GM23338 (cell line): ENCODE results near the gene KCNH5. TPM values are rescaled to one million over a fixed set of nuclear protein-coding genes. Genes with fewer than 3 reads are reported as not detected.

Source experiments
- ATAC-seq: fragments of 200-7000 bp; cut with Tn5 transposase; 3 replicates; pipeline ENCODE4 v1.9.1; 2020
- DNase-seq: peaks from one replicate; pipeline ENCODE4 v3.0.0-alpha.2; 2015; ENCODE audit warnings: low spot score
- H2AFZ ChIP-seq: fragments of 200-600 bp; sonication (generic); 2 replicates; pipeline ENCODE4 v1.8.0; 2016; ENCODE audit warnings: antibody characterized with exemption, mild to moderate bottlenecking, moderate library complexity
- H3F3A ChIP-seq: fragments of 200-600 bp; sonication (generic); replicated peaks from 2 replicates; pipeline ENCODE4 v1.8.0; 2017; ENCODE audit warnings: antibody characterized with exemption, mixed run types, low read depth
- H3K27ac ChIP-seq: fragments of 200-600 bp; sonication (generic); 2 replicates; pipeline ENCODE4 v1.6.1; 2016; ENCODE audit warnings: low read depth
- H3K27me3 ChIP-seq: fragments of 200-600 bp; sonication (generic); 2 replicates; pipeline ENCODE4 v1.8.0; 2016; ENCODE audit warnings: mild to moderate bottlenecking, mixed run types, moderate library complexity; ENCODE audit not compliant: insufficient read depth
- H3K36me3 ChIP-seq: fragments of 200-600 bp; sonication (generic); 2 replicates; pipeline ENCODE4 v1.8.0; 2016; ENCODE audit warnings: mild to moderate bottlenecking; ENCODE audit not compliant: insufficient read depth
- H3K4me1 ChIP-seq: fragments of 200-600 bp; sonication (generic); 2 replicates; pipeline ENCODE4 v1.8.0; 2016; ENCODE audit warnings: mild to moderate bottlenecking, moderate library complexity; ENCODE audit not compliant: insufficient read depth
- H3K4me2 ChIP-seq: fragments of 200-600 bp; sonication (generic); 2 replicates; pipeline ENCODE4 v1.7.1; 2017; ENCODE audit warnings: mixed run types
- H3K4me3 ChIP-seq: fragments of 200-600 bp; sonication (generic); 2 replicates; pipeline ENCODE4 v1.6.1; 2016; ENCODE audit warnings: mixed run types
- H3K79me2 ChIP-seq: fragments of 200-600 bp; sonication (generic); replicated peaks from 2 replicates; pipeline ENCODE4 v1.8.0; 2017; ENCODE audit warnings: mild to moderate bottlenecking; ENCODE audit not compliant: insufficient read depth
- H3K9me2 ChIP-seq: fragments of 200-600 bp; sonication (generic); 2 replicates; pipeline ENCODE4 v1.8.0; 2017; ENCODE audit not compliant: insufficient read depth
- H4K20me1 ChIP-seq: fragments of 200-600 bp; sonication (generic); replicated peaks from 2 replicates; pipeline ENCODE4 v1.8.0; 2017; ENCODE audit warnings: mild to moderate bottlenecking; ENCODE audit not compliant: insufficient read depth
- H3K27ac Mint-ChIP-seq: 2 replicates; pipeline ENCODE4 v1.8.0; 2020; ENCODE audit warnings: inconsistent platforms, mild to moderate bottlenecking, moderate library complexity, mixed read lengths
- H3K27me3 Mint-ChIP-seq: 3 replicates; pipeline ENCODE4 v1.8.0; 2022; ENCODE audit warnings: low read depth, mild to moderate bottlenecking, moderate library complexity, mixed read lengths, inconsistent platforms; ENCODE audit not compliant: insufficient read depth, poor library complexity
- H3K36me3 Mint-ChIP-seq: 3 replicates; pipeline ENCODE4 v1.8.0; 2021; ENCODE audit warnings: low read depth, mild to moderate bottlenecking, inconsistent platforms, moderate library complexity, mixed read lengths
- H3K4me1 Mint-ChIP-seq: 3 replicates; pipeline ENCODE4 v1.8.0; 2020; ENCODE audit warnings: mild to moderate bottlenecking, inconsistent platforms, mixed read lengths
- H3K4me3 Mint-ChIP-seq: 3 replicates; pipeline ENCODE4 v1.8.0; 2021; ENCODE audit warnings: moderate library complexity, mild to moderate bottlenecking, inconsistent platforms, mixed read lengths
- H3K9me3 Mint-ChIP-seq: 3 replicates; pipeline ENCODE4 v1.8.0; 2020; ENCODE audit warnings: moderate library complexity, mild to moderate bottlenecking, inconsistent platforms, mixed read lengths
- CREB1 ChIP-seq: fragments of 250-450 bp; sonication (Bioruptor Pico); IDR thresholded peaks from 2 replicates; pipeline ENCODE4 v1.5.0; 2020; ENCODE audit warnings: low read depth, mild to moderate bottlenecking, moderate library complexity
- EZH2 ChIP-seq: fragments of 200-600 bp; sonication (generic); IDR thresholded peaks from one replicate; pipeline ENCODE4 v1.8.0; 2017; ENCODE audit warnings: antibody characterized with exemption, mild to moderate bottlenecking, low read depth; ENCODE audit not compliant: unreplicated experiment
- EZH2phosphoT487 ChIP-seq: fragments of 200-600 bp; sonication (generic); IDR thresholded peaks from one replicate; pipeline ENCODE4 v1.8.1; 2018; ENCODE audit warnings: antibody characterized with exemption; ENCODE audit not compliant: unreplicated experiment
- JUNB ChIP-seq: IDR thresholded peaks from one replicate; pipeline ENCODE4 v1.6.1; 2016; ENCODE audit warnings: antibody characterized with exemption; ENCODE audit not compliant: unreplicated experiment
- NANOG ChIP-seq: IDR thresholded peaks from 2 replicates; pipeline ENCODE4 v1.6.1; 2016; ENCODE audit warnings: antibody characterized with exemption, borderline replicate concordance
- POLR2AphosphoS5 ChIP-seq: IDR thresholded peaks from 2 replicates; pipeline ENCODE4 v1.6.1; 2016; ENCODE audit warnings: antibody characterized with exemption, low read depth
- ZNF114 ChIP-seq: fragments of 250-450 bp; sonication (Bioruptor Pico); IDR thresholded peaks from 2 replicates; pipeline ENCODE4 v1.5.0; 2020; ENCODE audit warnings: mild to moderate bottlenecking, moderate library complexity
- ZNF331 ChIP-seq: fragments of 250-450 bp; sonication (Bioruptor Pico); IDR thresholded peaks from 2 replicates; pipeline ENCODE4 v1.5.0; 2020; ENCODE audit warnings: low read depth, mild to moderate bottlenecking, moderate library complexity
- polyA plus RNA-seq: library from polyadenylated mRNA; unstranded; fragments of >200 nt; fragmentation: Nextera tagmentation; extraction: Ambion mirVana; gene quantifications from 2 replicates; pipeline ENCODE4 v1.2.1, GENCODE V29; 2016
- total RNA-seq: library from RNA; depleted of rRNA; stranded (reverse); fragments of >200 nt; shearing (Covaris generic); gene quantifications from 2 replicates; pipeline ENCODE4 v1.2.3, GENCODE V29; 2014
- TF ChIP-seq, protein P1 (sequence below): IDR thresholded peaks from 2 replicates; pipeline ENCODE4 v1.6.1; 2016; ENCODE audit warnings: antibody characterized with exemption
- TF ChIP-seq, protein P2 (sequence below): IDR thresholded peaks from one replicate; pipeline ENCODE4 v1.6.1; 2018; ENCODE audit warnings: antibody characterized with exemption; ENCODE audit not compliant: unreplicated experiment
- TF ChIP-seq, protein P3 (sequence below), 2 experiments: fragments of 200-600 bp in 1 of 2; sonication (generic) in 1 of 2; conservative IDR thresholded peaks; 2 replicates each; pipeline versions ENCODE4 v1.5.1 to v1.6.1; 2016 to 2017; ENCODE audit warnings: antibody characterized with exemption in 2 of 2, low read depth in 2 of 2, mild to moderate bottlenecking in 2 of 2, moderate library complexity in 1 of 2
- TF ChIP-seq, protein P4 (sequence below): fragments of 250-450 bp; sonication (Bioruptor Pico); IDR thresholded peaks from 2 replicates; pipeline ENCODE4 v1.5.0; 2020; ENCODE audit warnings: mild to moderate bottlenecking, moderate library complexity

The KCNH5 gene
- total and polyA plus RNA-seq, 2 experiments from 2014 or later, result 0.71 to 0.83 TPM

DNA sequence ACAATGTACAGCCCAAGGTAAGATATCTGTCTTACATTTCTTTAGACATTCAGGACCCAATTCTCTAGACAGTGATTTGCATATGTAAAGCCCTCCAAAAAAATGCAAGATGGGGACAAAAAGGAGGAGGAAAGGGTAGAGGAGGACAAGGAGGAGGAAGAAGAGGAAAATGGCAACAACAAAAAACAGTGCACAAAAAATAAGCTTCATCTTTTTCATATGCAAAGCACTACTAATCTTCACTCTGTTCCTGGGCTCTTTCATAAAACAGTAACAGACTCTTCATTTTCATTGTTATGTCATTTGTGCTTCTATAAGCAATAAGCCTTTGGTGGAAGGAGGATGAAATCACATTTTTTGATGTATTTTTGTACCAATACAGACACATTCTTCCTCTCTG, 61.4 kb downstream of the KCNH5 start:
- Histone ChIP-seq H3K4me2 (no peak overlapping the region), H3K27ac (no peak overlapping the region), H3K36me3 (no peaks in the 10 kb centered on the region), H3K9me2 (peaks cover 6% of the 10 kb centered on the region; the same call in 1 of the 2 replicates), H3K4me1 (peaks cover 7% of the 10 kb centered on the region), H2AFZ (no peak overlapping the region), H3F3A (no peaks in the 10 kb centered on the region), H3K27me3 (no peaks in the 10 kb centered on the region), H3K4me3 (no peak overlapping the region), H4K20me1 (no peaks in the 10 kb centered on the region), H3K79me2 (no peaks in the 10 kb centered on the region)
- peaks cover 17% of the 10 kb centered on the region; the same call in 2 of the 3 replicates for H3K4me1 Mint-ChIP-seq
- H3K9me3 Mint-ChIP-seq, result no peaks in the 10 kb centered on the region
- H3K4me3 Mint-ChIP-seq, result no peak overlapping the region
- H3K27me3 Mint-ChIP-seq, result no peaks in the 10 kb centered on the region
- peaks cover 5% of the 10 kb centered on the region; the same call in 1 of the 3 replicates for H3K36me3 Mint-ChIP-seq
- ATAC-seq (no peak), DNase-seq (no peak)
- TF ChIP-seq, protein P1, sequence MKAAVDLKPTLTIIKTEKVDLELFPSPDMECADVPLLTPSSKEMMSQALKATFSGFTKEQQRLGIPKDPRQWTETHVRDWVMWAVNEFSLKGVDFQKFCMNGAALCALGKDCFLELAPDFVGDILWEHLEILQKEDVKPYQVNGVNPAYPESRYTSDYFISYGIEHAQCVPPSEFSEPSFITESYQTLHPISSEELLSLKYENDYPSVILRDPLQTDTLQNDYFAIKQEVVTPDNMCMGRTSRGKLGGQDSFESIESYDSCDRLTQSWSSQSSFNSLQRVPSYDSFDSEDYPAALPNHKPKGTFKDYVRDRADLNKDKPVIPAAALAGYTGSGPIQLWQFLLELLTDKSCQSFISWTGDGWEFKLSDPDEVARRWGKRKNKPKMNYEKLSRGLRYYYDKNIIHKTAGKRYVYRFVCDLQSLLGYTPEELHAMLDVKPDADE, result no peak
- TF ChIP-seq ZNF114 (CRISPR knock-in tag) (no peak), CREB1 (CRISPR knock-in tag) (no peak), NANOG (no peak), ZNF331 (no peak), EZH2 (no peak), JUNB (no peak), POLR2AphosphoS5 (no peak), EZH2phosphoT487 (no peak)
- TF ChIP-seq, protein P2, sequence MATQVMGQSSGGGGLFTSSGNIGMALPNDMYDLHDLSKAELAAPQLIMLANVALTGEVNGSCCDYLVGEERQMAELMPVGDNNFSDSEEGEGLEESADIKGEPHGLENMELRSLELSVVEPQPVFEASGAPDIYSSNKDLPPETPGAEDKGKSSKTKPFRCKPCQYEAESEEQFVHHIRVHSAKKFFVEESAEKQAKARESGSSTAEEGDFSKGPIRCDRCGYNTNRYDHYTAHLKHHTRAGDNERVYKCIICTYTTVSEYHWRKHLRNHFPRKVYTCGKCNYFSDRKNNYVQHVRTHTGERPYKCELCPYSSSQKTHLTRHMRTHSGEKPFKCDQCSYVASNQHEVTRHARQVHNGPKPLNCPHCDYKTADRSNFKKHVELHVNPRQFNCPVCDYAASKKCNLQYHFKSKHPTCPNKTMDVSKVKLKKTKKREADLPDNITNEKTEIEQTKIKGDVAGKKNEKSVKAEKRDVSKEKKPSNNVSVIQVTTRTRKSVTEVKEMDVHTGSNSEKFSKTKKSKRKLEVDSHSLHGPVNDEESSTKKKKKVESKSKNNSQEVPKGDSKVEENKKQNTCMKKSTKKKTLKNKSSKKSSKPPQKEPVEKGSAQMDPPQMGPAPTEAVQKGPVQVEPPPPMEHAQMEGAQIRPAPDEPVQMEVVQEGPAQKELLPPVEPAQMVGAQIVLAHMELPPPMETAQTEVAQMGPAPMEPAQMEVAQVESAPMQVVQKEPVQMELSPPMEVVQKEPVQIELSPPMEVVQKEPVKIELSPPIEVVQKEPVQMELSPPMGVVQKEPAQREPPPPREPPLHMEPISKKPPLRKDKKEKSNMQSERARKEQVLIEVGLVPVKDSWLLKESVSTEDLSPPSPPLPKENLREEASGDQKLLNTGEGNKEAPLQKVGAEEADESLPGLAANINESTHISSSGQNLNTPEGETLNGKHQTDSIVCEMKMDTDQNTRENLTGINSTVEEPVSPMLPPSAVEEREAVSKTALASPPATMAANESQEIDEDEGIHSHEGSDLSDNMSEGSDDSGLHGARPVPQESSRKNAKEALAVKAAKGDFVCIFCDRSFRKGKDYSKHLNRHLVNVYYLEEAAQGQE, result no peak
- TF ChIP-seq, protein P3, sequence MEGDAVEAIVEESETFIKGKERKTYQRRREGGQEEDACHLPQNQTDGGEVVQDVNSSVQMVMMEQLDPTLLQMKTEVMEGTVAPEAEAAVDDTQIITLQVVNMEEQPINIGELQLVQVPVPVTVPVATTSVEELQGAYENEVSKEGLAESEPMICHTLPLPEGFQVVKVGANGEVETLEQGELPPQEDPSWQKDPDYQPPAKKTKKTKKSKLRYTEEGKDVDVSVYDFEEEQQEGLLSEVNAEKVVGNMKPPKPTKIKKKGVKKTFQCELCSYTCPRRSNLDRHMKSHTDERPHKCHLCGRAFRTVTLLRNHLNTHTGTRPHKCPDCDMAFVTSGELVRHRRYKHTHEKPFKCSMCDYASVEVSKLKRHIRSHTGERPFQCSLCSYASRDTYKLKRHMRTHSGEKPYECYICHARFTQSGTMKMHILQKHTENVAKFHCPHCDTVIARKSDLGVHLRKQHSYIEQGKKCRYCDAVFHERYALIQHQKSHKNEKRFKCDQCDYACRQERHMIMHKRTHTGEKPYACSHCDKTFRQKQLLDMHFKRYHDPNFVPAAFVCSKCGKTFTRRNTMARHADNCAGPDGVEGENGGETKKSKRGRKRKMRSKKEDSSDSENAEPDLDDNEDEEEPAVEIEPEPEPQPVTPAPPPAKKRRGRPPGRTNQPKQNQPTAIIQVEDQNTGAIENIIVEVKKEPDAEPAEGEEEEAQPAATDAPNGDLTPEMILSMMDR (conservative IDR thresholded peaks at IDR 0.05; ENCODE audit: low read depth in 2 of 2), result no peak
- TF ChIP-seq, protein P4, sequence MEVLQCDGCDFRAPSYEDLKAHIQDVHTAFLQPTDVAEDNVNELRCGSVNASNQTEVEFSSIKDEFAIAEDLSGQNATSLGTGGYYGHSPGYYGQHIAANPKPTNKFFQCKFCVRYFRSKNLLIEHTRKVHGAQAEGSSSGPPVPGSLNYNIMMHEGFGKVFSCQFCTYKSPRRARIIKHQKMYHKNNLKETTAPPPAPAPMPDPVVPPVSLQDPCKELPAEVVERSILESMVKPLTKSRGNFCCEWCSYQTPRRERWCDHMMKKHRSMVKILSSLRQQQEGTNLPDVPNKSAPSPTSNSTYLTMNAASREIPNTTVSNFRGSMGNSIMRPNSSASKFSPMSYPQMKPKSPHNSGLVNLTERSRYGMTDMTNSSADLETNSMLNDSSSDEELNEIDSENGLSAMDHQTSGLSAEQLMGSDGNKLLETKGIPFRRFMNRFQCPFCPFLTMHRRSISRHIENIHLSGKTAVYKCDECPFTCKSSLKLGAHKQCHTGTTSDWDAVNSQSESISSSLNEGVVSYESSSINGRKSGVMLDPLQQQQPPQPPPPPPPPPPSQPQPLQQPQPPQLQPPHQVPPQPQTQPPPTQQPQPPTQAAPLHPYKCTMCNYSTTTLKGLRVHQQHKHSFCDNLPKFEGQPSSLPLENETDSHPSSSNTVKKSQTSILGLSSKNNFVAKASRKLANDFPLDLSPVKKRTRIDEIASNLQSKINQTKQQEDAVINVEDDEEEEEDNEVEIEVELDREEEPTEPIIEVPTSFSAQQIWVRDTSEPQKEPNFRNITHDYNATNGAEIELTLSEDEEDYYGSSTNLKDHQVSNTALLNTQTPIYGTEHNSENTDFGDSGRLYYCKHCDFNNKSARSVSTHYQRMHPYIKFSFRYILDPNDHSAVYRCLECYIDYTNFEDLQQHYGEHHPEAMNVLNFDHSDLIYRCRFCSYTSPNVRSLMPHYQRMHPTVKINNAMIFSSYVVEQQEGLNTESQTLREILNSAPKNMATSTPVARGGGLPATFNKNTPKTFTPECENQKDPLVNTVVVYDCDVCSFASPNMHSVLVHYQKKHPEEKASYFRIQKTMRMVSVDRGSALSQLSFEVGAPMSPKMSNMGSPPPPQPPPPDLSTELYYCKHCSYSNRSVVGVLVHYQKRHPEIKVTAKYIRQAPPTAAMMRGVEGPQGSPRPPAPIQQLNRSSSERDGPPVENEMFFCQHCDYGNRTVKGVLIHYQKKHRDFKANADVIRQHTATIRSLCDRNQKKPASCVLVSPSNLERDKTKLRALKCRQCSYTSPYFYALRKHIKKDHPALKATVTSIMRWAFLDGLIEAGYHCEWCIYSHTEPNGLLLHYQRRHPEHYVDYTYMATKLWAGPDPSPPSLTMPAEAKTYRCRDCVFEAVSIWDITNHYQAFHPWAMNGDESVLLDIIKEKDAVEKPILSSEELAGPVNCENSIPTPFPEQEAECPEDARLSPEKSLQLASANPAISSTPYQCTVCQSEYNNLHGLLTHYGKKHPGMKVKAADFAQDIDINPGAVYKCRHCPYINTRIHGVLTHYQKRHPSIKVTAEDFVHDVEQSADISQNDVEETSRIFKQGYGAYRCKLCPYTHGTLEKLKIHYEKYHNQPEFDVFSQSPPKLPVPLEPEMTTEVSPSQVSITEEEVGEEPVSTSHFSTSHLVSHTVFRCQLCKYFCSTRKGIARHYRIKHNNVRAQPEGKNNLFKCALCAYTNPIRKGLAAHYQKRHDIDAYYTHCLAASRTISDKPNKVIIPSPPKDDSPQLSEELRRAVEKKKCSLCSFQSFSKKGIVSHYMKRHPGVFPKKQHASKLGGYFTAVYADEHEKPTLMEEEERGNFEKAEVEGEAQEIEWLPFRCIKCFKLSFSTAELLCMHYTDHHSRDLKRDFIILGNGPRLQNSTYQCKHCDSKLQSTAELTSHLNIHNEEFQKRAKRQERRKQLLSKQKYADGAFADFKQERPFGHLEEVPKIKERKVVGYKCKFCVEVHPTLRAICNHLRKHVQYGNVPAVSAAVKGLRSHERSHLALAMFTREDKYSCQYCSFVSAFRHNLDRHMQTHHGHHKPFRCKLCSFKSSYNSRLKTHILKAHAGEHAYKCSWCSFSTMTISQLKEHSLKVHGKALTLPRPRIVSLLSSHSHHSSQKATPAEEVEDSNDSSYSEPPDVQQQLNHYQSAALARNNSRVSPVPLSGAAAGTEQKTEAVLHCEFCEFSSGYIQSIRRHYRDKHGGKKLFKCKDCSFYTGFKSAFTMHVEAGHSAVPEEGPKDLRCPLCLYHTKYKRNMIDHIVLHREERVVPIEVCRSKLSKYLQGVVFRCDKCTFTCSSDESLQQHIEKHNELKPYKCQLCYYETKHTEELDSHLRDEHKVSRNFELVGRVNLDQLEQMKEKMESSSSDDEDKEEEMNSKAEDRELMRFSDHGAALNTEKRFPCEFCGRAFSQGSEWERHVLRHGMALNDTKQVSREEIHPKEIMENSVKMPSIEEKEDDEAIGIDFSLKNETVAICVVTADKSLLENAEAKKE (CRISPR knock-in tag), result no peak
- H3K27ac Mint-ChIP-seq, result peak overlapping the region; percentile 19
